ENCODE data around the gene SLC5A12.

- TF ChIP-seq CTCF (IDR thresholded peaks at IDR 0.05) (no peak), POLR2A (IDR thresholded peaks at IDR 0.05) (no peak)
These were observed 21.2 kb downstream of the SLC5A12 start for GRCh38 chr11:26700574-26701235.

All from body of pancreas (tissue), 4 donors.